ENCODE results near the gene JCAD.

Gene JCAD

DNA sequence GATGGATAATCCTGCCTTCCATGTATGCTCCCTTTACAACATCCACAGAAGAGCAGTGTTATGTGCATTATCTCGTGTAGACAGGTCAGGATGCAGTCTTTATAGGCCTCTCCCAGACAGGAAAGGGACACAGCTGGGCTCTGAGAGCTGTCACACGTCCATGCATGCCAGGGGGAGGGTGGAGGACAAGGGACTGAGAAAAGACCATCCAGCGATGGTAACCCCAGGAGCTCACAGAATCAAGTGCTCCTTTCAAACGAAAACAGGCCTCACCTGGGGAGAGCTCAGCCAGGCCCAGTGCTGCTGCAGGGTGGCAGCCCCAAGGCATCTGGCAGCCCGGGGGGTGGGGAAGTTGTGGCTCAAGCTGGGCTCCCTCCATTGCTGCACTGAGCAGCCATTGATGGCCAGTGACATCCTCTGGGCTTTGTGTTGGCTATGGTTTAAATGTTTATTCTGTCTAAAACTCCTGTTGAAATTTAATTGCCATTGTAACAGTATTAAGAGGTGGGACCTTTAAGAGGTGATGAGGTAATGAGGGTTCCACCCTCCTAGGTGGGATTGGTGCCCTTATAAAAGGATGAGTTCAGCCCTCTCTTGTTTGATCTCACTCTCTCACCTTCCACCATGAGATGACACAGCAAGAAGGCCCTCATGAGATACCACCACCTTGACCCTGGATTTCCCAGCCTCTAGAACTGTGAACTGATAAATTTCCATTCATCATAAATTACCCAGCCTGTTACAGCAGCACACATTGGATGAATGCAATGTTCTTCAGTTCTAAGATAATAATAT, 15.7 kb downstream of the JCAD start:
- no peak for DNase-seq (ENCODE audit: low spot score)

DNA sequence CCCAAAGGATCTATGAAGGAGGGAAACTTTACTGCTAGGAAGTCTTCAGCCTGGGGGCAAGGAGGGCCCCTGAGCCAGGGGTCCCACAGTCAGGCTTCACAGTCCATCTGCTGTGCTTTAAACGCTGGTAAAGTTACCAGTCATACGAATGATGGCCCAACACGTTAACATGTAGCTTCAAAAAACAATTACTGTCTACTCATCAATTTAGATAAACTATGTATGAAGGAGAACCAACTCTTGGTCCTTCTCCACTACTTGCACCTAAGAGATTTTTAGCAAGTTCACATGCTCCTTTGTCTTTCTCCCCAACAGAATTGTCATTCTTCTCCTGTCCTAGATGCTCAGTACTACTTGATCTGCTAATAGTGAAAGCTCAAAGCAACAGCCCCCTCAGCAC, 16.6 kb downstream of the JCAD start:
- DNase-seq (ENCODE audit: low spot score) = no peak

DNA sequence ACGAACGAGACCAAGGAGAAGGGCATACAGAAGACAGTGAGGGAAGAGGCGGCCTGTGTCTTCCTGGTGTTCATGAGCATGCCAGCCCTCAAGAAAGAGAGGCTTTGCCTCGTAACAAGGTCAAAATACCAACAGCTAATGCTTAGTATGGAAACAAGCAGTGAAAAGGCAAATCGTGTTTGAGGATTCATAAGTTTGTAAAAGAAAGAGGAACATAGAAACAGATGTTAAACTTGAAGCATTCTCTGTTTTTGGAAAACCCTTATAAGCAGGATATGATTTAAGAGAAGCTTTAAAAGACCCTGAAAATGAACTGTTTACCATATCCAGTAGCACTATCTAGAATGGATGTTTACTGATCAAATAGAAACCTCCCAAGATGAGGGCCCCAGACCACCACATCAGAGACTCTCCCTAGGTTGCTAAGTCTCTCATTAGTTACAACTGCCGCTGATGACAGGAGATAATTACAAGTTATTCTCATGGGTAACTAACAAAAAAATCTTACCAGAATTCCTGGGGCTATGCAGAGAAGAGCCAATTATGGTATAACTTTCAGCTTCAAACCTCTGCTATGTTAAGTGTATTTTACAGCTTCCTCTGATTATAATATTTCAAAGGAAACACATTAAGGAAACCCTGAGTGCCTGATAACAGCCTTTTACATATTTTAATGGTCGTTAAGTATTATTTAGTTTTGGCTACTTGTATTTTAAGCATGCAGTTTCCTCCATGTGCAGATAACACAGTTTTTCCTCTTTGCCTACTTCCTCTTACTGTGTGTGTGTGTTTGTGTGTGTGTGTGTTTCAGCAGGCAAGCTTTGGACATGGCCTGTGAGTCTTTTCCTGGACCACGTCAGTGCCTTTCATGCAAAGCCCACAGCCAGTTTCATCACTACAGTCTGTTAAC, 17.9 kb downstream of the JCAD start:
- DNase-seq (ENCODE audit: low spot score) = no peak

DNA sequence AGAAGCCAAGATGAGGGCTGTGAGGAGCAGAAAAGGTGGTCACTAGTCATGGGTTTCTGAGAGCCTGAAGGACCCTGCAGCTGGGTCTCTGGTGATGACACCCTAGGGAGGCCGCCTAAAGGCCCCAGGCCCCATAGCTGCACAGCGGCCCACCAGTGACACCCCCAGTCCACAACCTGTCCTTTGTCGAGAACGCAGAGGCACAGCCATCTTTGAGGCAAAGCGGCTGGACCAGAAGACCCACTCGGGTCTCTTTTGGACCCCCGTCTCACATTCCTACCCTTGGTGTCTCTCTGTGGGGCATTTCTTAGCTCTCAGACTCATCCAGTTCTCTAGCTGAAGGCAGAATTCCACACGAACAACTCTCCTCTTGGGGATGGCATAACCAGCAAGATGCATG, 18.8 kb downstream of the JCAD start:
- DNase-seq (ENCODE audit: low spot score) = no peak

DNA sequence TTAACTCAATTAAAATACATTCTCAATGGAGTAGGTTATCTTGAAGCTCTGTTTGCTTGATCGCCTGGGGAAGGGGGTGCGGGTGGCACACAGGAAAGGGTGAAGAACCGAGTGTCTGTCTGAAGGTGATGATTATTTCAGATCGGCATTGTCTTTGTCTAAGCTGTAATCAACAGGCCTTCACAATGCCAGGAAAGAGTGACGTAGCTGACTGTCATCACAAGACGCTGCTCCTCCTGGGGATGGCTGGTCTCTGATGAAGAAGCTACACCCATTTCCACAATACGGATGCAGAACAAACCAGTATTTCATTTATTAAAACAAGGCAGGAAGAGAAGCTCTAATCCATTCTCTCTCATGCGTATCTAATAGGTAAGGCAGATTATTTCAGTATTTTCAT, 19.4 kb downstream of the JCAD start:
- DNase-seq (ENCODE audit: low spot score) = no peak

DNA sequence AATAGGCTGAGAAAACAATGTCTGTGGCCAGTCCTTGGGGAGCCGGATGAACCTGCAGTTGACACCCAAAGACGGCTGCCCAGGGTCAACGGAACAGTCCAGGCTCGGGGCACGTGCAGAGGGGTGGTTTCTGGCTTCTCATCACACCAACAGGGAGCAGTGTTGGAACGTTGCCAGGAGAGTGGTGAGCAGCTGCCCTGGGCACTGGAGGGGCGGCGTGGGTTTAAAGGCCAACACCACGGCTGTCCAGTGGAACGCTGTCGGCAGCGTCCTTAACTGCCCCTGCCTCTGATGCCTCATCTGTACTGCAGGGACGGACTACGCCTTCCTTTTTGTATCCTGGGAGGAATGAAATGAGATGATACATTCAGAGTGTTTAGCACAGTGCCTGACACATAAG, 19.8 kb downstream of the JCAD start:
- DNase-seq (ENCODE audit: low spot score) = no peak

DNA sequence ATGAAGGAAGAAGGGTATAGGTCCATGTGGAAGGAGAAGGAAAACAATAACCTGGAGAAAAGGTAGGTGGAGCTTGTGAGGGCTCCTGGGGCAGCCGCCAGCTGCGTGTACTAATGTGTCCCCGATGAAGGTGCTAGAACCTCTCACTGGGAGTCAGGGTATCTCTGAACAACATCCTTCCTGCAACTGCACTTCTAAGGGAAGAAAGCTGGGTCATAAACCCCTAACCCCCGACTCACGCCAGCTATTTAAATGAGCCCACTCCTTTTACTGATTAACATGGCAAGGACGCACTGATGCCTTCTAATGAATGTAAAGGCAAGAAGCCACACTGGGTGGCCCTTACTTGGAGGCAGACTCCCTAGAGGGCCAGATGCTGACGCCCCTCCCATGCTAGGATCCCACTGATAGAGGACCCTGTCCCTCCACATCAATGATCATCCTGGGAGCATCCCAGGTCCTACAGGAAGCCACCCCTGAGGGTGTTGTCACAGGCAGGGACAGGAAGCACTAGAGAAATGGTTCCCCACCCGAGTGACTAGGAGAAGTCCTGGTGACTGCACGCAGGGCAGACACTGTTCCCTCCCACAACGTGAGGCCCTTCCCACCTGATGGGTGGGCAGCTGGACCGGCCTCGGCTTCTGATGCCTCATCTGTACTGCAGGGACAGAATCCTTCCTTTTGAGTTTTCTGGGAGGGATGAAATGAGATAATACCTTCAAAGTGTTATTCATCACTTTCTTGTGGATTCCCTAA, 20.4 kb downstream of the JCAD start:
- no peak for DNase-seq (ENCODE audit: low spot score)

DNA sequence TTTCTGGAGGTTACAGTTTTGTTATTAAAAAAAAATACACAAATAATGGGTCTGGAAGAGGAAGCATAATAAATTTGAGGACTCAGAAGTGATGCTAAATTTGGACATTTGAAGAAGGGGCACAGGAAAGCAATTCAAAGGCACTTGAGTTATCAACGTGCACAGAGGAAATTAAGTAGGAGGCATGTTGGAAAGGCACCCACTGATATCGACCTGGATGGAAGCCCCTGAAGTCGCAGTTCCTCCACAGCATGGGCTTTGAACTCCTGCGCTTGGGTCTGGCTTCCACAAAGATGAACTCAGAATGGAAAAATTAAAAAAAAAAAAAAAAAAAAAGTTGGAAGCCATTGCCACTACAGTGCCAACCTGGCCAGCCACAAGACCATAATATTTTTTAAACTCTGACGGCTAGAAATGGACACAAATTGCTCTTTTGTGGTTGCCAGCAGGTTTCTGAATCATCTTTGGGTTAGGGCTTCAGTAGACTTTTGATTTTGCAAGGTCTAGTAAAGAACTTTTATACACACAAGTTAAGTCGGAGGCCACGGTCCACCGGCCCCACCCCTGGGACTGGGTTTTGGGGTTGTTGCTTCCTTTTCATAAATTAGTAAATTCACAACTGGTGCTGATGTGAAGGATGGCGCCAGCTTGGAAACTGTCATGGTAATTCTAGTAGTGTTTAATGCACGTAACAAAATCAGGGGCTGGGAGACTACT, 21.6 kb downstream of the JCAD start:
- DNase-seq (ENCODE audit: low spot score) = no peak

DNA sequence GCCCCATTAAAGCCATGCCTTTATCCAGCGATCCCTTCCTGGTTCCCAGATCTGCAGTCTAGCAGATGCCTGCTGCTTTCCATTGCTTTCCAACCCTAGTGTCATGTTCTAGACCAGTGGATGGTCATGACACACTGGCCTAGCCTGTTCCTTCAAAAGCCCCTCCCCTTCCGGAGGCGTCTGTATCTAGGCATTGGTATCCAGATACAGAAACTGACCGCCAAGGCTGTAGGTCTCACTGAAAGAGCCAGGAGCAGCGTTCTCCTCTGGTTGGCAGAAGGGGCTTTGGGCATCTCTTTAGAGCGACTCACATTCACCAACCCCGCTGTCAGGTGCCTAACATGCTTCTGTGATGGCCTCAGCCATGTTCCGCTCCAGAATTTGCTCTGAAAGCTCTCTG, 22.6 kb downstream of the JCAD start:
- no peak for DNase-seq (ENCODE audit: low spot score)

DNA sequence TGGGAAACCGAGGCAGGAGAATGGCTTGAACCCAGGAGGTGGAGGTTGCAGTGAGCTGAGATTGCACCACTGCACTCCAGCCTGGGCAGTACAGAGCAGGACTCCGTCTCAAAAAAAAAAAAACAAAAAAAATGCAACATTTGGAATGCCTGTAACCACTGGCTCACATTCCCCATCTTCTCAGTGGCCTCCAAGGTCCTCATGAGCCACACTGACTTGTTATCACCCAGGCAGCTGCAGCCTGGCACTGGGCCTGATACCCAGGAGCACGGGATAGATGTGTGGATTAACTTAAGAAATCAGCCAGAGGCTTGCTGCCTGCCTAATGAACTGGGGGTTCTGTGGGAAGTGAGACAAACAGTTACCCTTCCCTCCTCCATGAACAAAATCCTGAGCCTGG, 23.0 kb downstream of the JCAD start:
- no peak for DNase-seq (ENCODE audit: low spot score)

DNA sequence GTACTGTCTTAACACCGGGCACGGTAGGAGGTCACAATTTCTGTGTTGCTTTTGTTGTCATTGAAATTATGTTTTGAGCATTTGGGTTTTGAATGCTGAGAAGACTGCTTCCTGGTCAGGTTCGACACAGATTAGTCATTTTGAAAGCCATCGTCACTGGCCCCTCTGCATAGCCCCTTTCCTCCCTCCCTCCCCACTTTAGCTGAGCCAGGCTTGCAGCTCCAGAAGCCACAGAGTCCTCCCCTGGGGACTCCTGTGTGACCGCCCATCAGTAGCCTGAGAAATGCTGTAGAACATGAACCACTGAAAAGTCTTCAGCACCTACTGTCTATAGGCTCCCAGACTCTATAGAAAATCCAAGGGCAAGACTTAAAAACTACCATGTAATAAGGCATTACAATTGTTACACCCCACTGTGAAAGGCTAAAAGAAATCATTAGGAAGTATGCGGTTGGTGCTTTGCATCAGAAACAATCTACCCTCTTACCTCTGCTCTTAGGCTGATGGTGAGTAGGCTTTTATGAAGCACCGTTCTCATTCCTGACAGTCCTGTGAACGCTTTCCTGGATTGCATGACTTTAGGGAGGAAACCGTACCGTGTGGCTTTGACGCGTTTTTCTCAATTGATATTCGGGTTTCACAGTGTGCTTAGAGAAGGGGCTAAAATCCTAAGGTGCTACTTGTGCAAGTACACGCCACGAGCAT, 24.8 kb downstream of the JCAD start:
- DNase-seq (ENCODE audit: low spot score) = no peak

DNA sequence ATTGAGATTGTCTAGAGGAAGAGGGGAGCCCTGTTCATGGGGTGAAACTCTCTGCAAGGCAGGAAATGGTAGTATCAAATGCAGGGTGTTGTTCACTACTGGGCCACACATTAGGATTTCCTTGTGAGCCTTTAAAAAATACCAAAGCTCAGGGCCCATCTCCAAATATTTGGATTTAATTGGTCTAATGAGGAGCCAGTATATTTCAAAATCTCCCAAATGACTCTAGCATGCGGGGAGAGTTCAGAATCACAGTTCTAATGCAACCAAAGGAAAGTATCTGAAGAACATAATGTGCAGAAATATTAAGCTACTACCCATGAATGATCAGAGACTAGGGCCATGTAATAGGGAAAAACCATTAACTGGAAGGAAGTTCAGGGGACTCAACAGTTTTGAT, 27.3 kb downstream of the JCAD start:
- DNase-seq (ENCODE audit: low spot score) = no peak

DNA sequence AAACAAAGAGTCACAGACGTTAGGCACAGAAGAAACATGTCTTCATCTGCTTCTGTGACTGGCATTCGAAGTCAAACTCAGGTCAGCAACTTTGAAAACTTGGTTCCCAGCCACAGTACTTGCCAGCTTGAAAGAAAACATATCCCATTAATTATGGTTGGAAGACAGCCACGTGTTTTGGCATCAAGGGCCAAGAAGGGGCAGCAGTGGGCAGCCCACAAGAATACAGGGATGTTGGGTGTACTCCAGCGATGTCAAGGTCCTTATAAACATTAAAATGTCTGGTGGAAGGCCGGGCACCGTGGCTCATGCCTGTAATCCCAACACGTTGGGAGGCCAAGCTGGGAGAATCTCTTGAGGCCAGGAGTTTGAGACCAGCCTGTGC, 29.5 kb downstream of the JCAD start:
- DNase-seq (ENCODE audit: low spot score) = no peak

DNA sequence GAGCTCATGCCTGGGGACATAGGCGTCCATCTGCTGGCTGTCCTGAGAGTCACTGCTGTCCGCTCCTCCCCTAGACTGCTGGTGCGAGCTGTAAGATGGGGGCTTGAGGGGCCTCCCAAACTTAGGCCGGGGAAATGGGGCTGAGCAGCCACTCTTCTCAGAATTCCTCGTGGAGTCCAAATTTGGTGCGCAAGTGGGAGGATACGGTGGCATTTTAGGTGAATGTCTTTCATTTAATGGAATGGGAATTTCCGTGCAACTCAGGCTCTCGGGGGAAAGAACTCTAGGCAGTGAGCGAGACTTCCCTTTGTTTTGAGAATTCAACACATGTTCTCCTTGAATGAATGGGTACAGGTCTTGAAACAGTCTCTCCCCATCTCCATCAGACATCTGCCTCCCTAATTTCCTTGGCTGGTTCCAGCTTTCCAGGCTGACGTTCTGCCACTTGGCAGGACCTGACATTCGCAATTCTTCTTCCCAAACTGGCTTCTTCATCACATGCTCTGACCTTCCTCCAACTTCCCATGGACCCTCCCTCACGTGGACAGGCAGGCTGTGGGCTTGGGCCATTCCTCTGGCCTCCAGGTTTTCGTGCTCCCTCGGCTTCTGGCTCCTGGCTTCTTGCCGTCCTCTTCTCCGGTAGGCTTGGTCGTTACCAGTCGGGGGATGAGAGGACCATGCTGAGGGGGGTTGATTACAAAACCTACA, 30.1 kb downstream of the JCAD start:
- no peak for DNase-seq (ENCODE audit: low spot score)

DNA sequence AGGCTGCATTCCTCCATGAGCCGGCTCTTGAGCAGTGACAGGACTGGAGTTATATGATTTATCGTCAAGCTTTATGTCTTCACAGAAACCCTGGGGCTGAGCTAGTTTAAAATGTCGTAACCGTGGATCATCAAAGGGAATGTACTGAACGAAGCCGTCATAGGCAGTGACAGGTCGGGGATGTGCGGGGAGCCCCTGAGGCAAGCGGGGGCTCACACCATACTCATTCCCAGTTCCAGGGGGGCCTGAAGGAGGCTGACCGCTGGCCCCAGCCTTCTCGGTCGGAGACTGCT, 30.7 kb downstream of the JCAD start:
- no peak for DNase-seq (ENCODE audit: low spot score)

DNA sequence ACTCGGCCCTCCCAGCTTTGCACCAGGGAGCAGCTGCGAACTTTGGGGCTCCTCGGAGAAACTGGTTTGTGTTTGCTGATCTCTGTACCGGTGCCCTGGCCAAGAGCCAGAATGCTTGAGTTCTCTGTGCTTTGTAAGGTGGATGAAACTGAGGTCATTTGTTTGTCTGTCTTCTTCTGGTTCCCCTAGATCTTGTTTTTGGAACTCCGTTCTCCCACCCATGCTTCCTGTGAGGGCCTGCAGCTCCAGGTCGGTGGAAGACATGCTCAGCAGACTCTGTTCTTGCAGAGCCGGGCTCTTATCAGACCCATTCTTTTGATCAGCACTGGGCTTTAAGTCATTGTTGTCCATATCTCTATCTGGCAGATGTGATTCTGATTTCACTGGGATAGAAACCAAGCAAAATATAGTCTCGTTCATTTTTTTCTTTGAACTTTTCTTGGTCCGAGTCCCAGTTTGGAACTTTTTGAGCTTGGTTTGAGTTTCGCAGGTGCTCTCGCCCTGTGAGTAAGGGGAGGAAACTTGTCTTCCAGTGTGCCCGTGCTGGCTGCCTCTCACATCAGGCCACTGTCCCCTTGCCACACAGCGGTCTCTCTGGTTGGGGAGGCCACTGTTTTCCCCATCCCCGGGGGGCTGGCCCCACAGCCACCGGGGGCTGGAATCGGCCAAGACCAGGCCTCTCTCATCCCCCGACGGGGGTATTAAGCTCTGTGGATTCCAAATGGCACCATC, 31.2 kb downstream of the JCAD start:
- DNase-seq (ENCODE audit: low spot score) = no peak

DNA sequence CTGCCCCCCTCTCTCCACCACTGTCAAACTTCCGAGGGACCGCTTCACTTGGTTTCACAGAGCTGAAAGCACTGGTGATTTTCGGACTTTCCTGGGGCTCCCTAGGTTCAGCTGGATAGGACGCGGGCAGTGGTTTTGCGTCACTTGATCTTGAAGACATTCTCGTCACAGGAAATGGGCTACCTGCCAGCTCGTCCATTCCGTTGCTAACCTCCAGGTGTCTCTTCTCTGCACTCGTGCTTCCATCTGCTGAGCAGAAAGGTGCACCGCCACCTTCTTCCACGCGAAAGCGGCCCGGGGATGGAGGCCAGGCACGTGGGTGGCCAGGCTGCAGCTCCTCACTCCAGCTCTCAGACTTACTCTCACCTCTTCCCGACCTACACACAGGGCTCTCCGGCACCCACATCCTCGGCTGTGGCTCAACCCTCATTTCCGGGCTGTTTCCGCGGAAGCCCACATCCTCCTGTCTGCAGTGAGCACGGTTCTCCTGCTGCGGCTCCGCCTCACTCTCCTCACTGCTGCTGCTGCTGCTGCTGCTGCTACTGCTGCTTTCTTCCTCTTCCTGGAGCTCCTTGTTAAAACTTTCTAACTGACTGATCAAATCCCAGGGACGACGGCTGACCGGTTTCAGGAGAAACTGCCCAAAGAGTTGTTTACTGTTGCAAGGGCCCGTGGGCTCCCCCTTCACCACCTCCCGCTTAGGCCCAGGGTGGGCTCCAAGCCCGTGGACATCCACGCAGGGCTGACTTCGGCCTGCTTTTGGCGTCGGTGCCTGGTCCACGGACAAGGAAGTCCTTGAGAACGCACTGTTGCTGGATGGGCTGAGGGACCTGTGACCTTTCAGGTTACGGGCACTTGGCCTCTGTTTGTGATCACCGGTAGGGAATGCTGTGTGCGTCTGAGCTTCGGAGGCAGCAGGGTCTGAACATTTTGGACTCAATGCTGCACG, 32.1 kb downstream of the JCAD start:
- peak; percentile 71 for DNase-seq (ENCODE audit: low spot score)

DNA sequence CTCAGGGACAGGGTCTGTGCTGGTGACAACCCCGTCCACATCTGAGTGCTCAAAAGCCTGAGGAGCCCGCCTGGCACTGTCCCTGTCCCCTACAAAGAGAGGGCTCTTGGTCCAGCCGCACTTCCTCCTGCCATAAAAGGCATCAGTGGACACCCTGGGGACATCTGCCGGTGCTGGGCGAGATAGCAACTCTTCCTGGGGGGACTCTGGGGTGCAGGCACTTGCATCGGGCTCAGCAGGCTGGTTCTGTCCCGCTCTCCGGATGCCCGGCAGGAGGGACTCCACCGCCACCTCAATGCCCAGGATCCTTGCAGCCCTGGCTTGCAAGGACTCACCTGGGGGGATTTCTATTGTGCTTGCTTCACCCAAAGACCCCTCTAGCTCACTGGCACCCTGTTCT, 32.8 kb downstream of the JCAD start:
- DNase-seq (ENCODE audit: low spot score) = no peak

DNA sequence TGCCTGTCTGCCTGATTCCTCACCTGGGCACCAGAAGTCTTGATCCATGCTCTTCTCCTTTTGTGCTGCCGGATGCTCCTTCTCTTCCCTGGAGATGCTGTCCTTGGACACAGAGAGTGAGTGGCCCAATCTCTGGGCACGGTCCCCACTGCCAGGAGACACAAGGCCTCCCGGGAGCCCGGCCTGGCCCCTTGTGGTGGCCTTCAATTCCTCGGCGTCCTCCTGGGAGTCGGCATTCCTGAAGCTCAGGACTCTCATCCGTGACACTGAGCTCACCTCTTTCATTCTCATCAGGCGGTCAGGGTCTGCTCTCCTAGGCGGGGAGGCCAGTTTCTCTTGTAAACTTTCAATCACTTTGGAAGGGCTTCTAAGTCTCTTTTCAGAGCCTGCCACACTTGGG, 33.3 kb downstream of the JCAD start:
- no peak for DNase-seq (ENCODE audit: low spot score)
